HPDE6-E6E7 (cell line): ENCODE results near the gene RAB23.

Source experiments
- DNase-seq: peaks from one replicate; pipeline ENCODE4 v3.0.0; 2011; ENCODE audit warnings: missing footprints; ENCODE audit errors: extremely low spot score

The RAB23 gene

GRCh38 chr6:57221936-57222742 lies at the start of gene RAB23:
TSS of gene RAB23 (minus strand) at chr6:57222307. CDS start at chr6:57210380, 11,927 bp downstream.
- peak; percentile 82 for DNase-seq

- DNase-seq, result no peak
Measured at GRCh38 chr6:57268294-57268640, 46.2 kb upstream of the RAB23 start.

GRCh38 chr6:57267586-57268293 lies 45.6 kb upstream of the RAB23 start:
- peak; percentile 78 for DNase-seq

DNA sequence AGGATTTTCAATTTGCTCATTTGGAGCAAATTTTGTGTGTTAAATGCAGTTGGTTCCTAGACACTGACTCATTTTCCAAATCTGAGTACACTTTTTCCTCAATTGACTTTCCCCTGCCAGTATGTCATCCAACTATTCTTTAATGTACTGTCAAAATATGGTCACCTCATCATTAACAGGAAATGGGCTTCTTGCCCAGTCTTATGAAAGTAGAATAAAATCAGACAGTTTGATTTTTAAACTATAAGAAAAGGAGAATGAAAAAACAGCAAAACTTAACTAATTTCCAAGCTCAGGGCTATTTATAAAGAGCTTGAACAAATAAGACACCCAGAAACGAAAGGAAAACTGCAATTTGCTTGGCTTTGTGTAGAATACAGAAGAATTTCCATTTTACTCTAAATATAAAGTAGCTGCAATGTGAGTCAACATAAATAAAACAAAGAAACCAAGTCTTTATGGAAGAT lies 43.7 kb upstream of the RAB23 start:
- no peak for DNase-seq

- no peak for DNase-seq
Measured at GRCh38 chr6:57263739-57264138, 41.6 kb upstream of the RAB23 start.

- no peak for DNase-seq
Measured at GRCh38 chr6:57262901-57263694, 41.0 kb upstream of the RAB23 start.

- no peak for DNase-seq
Measured at GRCh38 chr6:57262488-57262887, 40.4 kb upstream of the RAB23 start.

DNA sequence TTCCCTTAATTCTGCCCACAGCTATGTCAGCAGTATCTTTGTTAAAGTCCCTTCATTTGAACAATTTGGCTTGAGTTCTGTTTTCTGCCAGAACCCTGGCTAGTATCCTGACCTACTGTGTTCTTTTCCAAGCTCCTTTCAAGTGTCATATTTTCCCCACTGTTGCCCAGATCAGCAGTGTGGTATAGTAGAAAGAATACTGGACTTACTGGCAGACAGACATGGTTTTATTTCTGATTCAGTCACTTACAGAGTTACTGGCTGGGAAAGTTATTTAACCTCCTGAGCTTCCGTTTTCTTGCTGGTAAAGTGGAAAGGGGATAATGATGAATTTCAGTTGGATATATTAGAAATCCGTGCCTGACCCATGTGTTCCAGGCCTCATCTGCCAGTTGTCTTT lies 39.8 kb upstream of the RAB23 start:
- no peak for DNase-seq

DNA sequence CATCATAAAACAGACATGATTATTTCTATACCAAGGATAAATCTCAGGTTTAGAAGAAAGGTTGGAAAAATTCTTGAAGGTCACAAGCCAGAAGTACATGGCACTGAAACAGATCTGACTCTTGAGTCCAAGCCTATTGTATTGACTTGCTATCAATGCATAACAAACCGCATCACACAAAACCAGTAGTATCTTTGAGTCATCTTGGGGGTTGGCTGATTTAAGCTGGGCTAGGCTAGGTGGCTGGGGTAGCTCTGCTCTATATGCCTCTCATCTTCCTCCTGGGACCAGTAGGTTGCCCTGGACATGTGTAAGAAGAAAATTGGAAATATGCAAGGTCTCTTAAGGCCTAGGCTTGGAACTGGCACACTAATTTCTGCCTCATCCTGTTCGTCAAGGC lies 37.0 kb upstream of the RAB23 start:
- no peak for DNase-seq

DNA sequence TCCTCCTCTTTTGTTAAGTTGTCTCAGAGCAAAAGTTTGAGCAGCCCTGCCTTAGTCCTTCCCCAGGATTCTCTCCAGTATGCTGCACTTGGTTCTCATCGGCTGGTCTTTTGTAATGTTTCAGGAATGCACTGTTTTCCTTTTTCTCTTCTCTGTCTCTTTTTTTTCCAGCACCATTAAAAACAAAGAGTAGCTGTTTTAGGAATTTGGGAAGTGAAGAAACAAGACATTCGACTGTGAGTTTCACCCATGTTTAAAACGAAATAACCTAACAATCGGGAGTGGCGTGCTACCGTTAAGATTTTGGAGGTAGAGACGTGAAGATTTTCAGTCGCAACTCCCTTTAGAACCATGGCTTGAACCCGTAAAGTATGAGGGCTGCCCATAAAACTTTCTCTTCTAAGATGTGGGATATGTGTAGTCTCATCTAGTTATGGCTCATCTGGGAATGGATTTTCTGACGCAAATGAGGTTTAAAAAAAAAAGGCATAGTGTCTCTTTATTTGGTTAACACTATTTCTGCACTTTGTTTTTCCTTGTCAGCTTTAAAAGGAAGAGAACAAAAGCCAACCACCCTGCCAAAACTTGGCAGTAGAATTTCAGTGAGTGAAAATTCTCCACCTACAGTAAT lies 35.9 kb upstream of the RAB23 start:
- no peak for DNase-seq

DNA sequence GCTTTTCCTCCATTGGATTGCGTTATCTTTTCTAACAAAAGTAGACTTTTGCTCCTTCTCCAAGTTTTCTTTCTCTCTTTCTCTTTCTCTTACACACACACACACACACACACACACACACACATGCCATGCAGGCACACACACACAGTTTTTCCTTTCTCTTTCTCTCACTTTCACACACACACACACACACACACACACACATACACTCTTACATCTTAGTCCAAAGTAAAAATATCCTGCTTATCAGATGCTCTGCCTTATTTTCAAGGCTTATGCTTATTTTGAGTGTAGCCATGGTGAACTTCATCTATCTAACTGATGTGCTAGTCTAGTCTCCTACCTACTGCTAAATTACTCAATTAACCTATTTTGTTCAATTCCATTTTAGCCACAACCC lies 34.4 kb upstream of the RAB23 start:
- no peak for DNase-seq

- no peak for DNase-seq
Measured at GRCh38 chr6:57255451-57256169, 33.5 kb upstream of the RAB23 start.

- DNase-seq, result no peak
Measured at GRCh38 chr6:57254055-57254717, 32.1 kb upstream of the RAB23 start.

GRCh38 chr6:57252975-57253374 lies 30.9 kb upstream of the RAB23 start:
- no peak for DNase-seq

DNA sequence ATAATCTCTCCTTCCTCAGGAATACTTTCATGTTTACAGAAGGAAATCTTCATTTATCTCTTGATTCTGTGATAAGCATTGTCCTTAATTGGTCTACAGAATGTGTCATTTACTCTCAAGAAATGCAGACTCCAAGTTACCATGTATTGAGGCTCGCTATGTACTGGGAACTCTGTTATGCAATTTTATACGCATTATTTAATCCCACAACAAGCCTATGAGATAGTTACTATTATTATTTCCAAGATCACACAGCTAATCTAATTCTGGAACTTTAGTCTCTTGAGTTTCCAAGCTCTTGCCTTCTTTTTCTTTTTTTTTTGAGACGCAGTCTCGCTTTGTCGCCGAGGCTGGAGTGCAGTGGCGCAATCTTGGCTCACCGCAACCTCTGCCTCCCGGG lies 30.0 kb upstream of the RAB23 start:
- DNase-seq, result no peak

DNA sequence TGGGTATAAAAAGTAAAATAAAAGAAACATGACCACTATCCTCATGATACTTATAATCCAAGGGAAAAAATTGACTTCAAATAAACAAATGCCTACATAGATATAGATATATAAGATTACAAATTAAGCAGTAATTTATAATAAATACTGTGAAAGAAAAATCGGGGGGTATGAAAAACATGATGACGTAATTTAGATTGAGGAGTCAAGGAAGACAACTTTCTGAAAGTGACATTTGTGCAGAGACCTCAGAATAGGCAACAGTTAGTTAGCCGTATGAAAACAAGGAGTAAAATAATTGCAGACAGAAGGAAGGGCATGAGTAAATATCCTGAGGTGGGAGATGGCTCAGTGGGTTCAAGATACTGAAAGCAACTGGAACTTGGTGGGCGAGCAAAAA lies 28.2 kb upstream of the RAB23 start:
- DNase-seq, result no peak

- no peak for DNase-seq
Measured at GRCh38 chr6:57248311-57248895, 26.3 kb upstream of the RAB23 start.

GRCh38 chr6:57247603-57248002 lies 25.5 kb upstream of the RAB23 start:
- no peak for DNase-seq

GRCh38 chr6:57246307-57246706 lies 24.2 kb upstream of the RAB23 start:
- DNase-seq, result no peak

DNA sequence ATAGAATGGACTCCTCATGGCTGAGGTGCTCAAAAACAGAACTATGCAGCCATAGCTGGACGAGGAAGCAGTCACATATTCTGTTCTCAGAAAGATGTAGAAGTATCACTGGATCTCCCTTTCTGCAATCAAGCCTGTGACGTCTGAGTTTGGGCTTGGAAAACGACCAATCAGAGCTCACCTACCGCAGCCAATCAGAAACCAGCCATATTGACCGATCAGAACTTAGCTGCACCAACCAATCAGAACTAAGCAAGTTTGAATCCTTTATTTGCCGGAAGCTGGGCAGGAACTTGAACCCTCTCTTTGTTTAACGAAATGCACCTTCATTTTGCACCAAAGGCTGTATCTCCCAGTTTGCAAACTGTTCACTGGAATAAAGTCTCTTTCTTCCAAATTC lies 21.8 kb upstream of the RAB23 start:
- DNase-seq, result no peak
